ENCODE measurements around the gene NFIX.
"Not testable (repeated sequence)": the region's sequence is repeated elsewhere in the genome, so short reads cannot be mapped to it uniquely, and the experiment has no call there.

The NFIX gene

DNA sequence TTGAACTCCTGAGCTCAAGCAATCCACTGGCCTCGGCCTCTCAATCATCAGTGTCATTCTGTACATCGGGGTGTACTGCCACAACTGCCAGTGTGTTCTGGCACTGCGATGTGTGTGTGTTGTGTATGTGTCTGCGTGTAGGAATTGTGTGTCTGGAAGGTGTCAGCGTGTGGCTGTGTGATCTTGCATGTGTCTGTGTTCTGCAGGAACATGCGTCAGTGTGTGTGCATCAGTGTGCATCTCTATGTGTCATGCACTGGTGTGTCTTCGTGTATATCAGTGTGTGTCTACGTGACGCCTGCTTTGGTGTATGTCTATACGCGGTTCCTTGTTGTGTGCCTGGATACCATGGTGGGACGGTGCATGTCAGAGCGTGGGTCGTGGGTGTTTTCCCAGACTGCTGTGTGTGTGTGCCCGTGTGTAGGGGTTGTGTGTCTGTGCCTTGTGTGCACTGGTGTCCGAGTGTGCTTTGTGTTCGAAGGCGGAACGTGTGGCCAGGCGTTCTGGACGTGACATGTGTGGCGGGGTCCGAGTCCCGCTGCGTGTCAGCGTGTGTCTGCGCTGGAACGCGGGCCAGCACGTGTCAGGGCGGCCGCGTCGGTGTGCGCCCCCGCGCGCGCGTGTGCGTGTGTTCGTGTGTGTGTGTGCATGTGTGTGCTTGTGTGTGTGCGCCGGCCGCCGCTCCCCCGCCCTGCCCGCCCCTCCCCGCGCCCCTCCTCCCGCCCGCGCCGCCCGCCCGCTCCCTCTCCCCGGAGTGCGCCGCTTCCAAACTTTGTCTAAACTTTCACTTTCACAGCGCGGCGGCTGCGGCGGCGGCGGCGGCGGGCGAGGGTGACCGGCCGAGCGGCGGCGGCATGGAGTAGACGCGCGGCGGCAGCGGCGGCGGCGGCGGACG is at the start of gene NFIX:
NFIX (plus strand) TSS at position 775 of the 895 bp plus-strand sequence. CDS start 363 bp downstream, outside the sequence.
- DNase-seq (ENCODE audit: low read depth in 2 of 2, low spot score in 1 of 2): peak; percentile 18 to 38

DNA sequence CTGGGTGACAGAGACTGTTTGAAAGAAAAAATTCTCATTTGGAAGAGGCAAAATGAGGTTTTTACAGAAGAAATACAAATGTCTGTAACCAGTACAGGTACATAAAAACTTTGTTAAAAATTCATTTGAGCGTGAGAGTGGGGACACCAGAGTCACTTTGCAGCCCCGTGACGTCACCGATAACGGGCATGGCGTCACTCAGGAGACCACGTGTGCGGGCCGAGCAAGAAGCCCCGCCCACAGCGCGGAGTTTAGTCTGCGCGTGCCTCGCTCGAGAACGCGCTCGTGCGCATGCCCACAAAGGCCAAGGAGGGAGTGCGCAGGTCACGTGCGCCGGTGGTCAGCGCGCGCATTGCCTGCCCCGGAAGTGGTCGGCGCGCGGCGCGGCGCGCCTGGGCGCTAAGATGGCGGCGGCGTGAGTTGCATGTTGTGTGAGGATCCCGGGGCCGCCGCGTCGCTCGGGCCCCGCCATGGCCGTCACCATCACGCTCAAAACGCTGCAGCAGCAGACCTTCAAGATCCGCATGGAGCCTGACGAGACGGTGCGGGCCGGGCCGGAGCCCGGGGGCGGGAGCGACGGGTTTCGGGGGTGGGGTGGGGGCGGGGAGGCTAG is 49.7 kb upstream of the NFIX start, which contains the start of gene RAD23A:
RAD23A (plus strand) TSS at position 384 of the 613 bp plus-strand sequence; CDS start at position 471, 87 bp downstream.
- DNase-seq (ENCODE audit: low read depth in 2 of 2, low spot score in 1 of 2): peak; percentile 95

GRCh38 chr19:12946092-12946721 is 49.1 kb upstream of the NFIX start:
- no peak for DNase-seq (ENCODE audit: low read depth in 2 of 2, low spot score in 1 of 2)

DNA sequence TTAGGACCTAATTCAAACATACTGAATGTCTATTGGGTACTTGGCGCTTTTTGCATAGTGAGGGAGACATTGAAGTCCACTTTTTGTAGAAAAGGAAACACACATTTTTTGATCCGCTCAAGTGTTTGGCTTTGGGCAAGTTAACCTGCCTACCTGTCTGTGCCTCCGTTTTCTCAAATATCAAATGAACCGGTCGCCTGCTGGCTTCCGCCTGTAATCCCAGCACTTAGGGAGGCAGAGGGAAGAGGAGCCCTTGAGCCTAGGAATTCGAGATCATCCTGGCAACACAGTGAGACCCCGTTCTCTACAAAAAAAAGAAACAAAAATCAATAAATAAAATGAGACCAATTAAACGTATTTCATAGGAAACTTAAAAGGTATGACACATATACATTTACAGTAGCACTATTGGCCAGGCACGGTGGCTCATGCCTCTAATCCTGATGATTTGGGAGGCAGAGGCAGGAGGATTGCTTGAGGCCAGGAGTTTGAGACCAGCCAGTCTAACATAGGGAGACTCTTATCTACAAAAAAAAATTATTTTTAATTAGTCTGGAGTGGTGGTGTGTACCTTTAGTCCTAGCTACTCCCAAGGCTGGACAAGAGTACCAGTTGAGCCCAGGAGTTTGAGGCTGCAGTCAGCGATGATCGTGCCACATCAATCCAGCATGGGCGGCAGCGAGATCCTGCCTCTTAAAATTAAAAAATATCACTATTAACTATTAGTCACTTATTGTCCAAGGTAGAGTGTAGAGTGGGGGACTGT is 48.4 kb upstream of the NFIX start:
- DNase-seq (ENCODE audit: low read depth in 2 of 2, low spot score in 1 of 2): no peak

DNA sequence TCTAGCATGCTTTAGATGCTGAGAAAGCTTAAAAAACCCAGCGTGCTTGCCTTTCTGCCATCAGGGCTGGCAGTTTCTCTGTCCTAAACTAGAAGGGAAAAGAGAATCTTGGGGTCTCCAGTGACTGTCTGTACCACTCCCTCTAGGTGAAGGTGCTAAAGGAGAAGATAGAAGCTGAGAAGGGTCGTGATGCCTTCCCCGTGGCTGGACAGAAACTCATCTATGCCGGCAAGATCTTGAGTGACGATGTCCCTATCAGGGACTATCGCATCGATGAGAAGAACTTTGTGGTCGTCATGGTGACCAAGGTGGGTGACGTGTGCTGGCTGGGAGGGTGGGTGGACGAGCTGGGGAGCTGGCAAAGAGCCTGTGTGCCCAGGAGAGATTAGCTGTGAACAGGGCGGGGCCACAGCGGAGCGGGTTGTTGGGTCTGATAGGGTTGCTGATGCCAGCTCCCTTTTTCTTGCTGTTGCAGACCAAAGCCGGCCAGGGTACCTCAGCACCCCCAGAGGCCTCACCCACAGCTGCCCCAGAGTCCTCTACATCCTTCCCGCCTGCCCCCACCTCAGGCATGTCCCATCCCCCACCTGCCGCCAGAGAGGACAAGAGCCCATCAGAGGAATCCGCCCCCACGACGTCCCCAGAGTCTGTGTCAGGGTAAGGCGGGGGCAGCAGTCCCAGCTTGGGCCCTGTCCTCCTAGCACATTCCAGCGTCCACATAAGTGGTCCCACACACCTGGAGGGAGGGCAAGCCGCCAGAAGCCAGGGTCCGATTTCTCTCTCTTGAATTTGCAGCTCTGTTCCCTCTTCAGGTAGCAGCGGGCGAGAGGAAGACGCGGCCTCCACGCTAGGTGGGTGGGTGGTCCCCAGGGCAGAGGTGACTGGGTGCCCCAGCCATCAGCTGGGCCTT is 47.3 kb upstream of the NFIX start:
- no peak for DNase-seq (ENCODE audit: low read depth in 2 of 2, low spot score in 1 of 2)

DNA sequence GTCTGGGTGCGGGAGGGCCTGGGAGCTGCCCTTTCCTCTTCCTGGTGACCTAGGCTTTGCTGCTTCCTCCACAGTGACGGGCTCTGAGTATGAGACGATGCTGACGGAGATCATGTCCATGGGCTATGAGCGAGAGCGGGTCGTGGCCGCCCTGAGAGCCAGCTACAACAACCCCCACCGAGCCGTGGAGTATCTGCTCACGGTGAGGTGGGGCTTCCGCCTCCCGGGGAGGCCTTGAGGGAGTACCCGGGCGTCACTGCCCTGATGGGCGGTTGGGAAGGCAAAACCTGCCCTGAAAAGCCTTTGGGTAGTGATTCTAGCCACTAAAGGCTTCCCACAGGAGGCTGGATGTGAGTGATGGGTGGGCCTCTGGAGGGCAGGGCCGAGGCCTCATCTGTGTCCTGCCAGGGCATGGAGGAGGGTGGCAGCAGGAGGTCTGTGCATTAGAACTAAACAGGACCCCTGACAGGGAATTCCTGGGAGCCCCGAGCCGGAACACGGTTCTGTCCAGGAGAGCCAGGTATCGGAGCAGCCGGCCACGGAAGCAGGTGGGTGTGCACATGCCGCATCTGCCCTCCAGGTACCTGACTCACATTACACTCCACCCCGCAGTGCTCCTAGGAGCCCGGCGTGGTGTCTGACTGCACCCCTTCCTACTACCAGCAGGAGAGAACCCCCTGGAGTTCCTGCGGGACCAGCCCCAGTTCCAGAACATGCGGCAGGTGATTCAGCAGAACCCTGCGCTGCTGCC is 46.5 kb upstream of the NFIX start:
- no peak for DNase-seq (ENCODE audit: low read depth in 2 of 2, low spot score in 1 of 2)

DNA sequence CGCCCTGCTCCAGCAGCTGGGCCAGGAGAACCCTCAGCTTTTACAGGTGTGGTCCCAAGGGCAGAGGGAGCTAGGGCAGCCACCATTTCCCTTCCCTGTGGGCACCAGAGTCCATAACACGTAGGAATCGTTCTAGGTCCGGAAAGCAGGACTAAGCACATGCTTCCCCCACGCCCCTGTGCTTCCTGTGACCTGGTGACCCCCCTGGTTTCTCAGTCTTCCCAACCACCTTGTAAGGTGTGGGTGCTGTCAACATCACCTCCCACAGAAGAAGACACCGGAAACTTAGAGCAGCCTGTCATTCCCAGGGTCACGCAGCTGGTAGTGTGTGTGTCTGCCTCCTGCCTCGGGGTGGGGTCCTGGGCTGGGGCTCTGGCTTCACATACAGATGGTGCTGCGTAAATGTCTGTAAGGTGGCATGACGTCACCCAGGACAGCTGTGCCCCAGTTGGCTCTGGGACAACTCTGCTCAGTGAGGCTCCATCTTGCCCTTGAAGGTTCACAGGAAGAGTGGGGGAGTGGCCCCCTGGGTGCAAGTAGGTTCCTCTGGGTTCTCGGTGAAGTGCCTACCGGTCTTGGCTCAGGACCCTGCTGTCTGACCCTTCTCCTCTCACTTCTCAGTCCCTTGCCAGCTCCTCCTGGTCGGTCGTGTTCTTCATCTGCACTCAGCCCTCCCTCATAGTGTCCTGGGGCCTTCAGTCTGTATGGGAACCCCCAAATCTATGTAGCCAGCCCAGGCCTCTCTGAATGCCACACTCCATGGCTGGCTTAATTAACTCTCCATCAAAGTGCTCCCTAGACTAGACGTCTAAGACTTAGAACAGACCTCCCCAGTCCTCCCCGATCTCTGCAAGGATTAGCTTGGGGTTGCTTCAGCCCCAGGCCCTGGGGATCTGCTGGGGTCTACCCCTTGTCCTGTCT is 45.7 kb upstream of the NFIX start:
- DNase-seq (ENCODE audit: low read depth in 2 of 2, low spot score in 1 of 2): no peak

DNA sequence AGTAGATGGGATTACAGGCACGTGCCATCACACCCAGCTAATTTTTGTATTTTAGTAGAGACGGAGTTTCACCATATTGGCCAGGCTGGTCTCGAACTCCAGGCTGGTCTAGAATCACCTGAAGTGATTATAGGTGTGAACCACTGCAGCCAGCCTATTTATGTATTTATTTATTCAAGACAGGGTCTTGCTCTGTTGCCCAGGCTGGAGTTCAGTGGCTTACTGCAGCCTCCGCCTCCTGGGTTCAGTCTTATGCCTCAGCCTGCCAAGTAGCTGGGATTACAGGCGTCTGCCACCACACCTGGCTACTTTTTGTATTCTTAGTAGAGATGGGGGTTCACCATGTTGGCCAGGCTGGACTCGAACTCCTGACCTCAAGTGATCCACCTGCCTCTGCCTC is 43.2 kb upstream of the NFIX start:
- DNase-seq (ENCODE audit: low read depth in 2 of 2, low spot score in 1 of 2): not testable (repeated sequence)

GRCh38 chr19:12952488-12953137 is 42.7 kb upstream of the NFIX start:
- no peak for DNase-seq (ENCODE audit: low read depth in 2 of 2, low spot score in 1 of 2)

DNA sequence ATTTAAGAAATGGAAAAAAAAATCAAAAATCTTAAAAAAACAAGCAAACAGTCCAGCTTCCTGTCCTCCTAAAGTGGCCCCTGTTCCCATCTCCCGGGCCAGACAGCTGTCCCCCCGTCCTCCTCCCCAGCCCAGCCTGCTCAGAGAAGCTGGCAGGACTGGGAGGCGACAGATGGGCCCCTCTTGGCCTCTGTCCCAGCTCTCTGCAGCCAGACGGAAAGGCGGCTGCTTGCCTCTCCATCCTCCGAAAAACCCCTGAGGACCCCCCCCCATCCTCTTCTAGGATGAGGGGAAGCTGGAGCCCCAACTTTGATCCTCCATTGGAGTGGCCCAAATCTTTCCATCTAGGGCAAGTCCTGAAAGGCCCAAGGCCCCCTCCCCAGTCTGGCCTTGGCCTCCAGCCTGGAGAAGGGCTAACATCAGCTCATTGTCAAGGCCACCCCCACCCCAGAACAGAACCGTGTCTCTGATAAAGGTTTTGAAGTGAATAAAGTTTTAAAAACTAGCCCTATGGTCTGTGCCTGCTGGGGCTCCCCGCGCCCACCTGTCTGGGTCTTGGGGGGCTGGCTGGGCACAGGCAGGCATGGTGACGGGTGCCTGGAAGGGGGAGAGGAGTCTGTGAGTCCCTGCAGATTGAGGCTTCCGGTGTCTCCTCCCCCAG is 42.0 kb upstream of the NFIX start:
- DNase-seq (ENCODE audit: low read depth in 2 of 2, low spot score in 1 of 2): no peak

GRCh38 chr19:12953799-12954611 is 41.3 kb upstream of the NFIX start:
- no peak for DNase-seq (ENCODE audit: low read depth in 2 of 2, low spot score in 1 of 2)

GRCh38 chr19:12954612-12954962 is 40.7 kb upstream of the NFIX start:
- no peak for DNase-seq (ENCODE audit: low read depth in 2 of 2, low spot score in 1 of 2)

DNA sequence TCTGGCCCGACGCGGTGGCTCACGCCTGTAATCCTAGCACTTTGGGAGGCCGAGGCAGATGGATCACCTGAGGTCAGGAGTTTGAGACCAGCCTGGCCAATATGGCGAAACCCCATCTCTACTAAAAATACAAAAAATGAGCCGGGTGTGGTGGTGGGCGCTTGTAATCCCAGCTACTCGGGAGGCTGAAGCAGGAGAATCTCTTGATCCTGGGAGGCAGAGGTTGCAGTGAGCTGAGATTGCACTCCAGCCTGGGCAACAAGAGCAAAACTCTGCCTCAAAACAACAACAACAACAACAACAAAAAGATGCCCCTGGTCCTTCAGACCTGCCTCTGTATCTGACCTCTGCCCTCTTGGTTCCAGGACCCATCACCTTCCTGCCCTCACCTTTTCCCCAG is 39.7 kb upstream of the NFIX start:
- DNase-seq (ENCODE audit: low read depth in 2 of 2, low spot score in 1 of 2): not testable (repeated sequence)

DNA sequence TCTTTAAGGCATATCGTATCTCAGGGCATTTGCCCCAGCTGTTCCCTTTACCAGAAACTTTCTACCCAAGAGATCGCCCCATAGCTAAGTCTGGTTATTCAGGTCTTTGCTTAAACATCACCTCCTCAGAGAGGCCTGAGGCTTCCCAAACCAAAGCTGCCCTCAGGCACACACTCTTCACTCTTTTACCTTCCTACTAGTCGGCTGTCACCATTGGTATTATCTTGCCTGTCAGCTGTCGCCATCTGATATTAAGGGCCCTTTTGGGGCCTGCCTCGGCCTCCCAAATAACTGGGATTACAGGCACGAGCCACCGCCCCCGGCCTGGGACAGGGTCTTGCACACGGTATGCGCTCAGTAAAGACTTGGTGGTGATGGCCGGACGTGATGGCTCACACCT is 39.3 kb upstream of the NFIX start:
- DNase-seq (ENCODE audit: low read depth in 2 of 2, low spot score in 1 of 2): no peak

- DNase-seq (ENCODE audit: low read depth in 2 of 2, low spot score in 1 of 2): peak; percentile 60
Observed at GRCh38 chr19:12956446-12957388, 38.6 kb upstream of the NFIX start, which contains the start of gene GADD45GIP1. TSS of gene GADD45GIP1 (minus strand) at chr19:12957223. CDS start at chr19:12957212, 11 bp downstream.

Data from stimulated activated CD8-positive, alpha-beta memory T cell treated with anti-CD3 and anti-CD28 coated beads, Interleukin-4, amount 100 ng/mL, for 4 hours (primary cell).